ENCODE results near the gene GRIN3B.

- no peak for TF ChIP-seq POLR2A (IDR thresholded peaks at IDR 0.05)
- TF ChIP-seq CTCF (IDR thresholded peaks at IDR 0.05): no peak
Measured at GRCh38 chr19:988510-988909, 11.7 kb upstream of the GRIN3B start.

Data from uterus (tissue), 2 donors.